Heart left ventricle (tissue), 13 donors: ENCODE measurements around the gene NFIA.

Source experiments
- POLR2A ChIP-seq, 2 donors: fragments of 450-650 bp; IDR thresholded peaks; one replicate each; pipeline ENCODE4 v1.6.1; 2017; ENCODE audit warnings: antibody characterized with exemption in 2 of 2, mild to moderate bottlenecking in 2 of 2, moderate library complexity in 2 of 2
- TF ChIP-seq, protein P1 (sequence below), 12 donors: fragments of 200-600 bp; sonication (generic) in 4 of 12; IDR thresholded peaks; one replicate each; pipeline versions ENCODE4 v1.5.0 to v1.8.0; 2018 to 2022; ENCODE audit warnings: antibody characterized with exemption in 12 of 12, mild to moderate bottlenecking in 5 of 12
- donor health status: ischemic (EF 13 %, LVEDD 7.1; RV severe dilation, severe dysfunction).
- donor health status: DM: no; HTN: yes; CAD: no.
- donor health status: DM: no; HTN: no; CAD: no.
- donor health status: ischemic (EF 25% LVEDD 6.9; RV normal size, moderate dysfunction).
- donor health status: ischemic (EF 25% LVEDD 5.7; RV mildly dilated, moderate dysfunction).
- donor health status: ischemic (EF 35%, LVEDD 5.7; RV mildly dilated, moderate dysfunction).
- donor health status: nonischemic (EF 11% LVEDD 7.7; RV severe dilation, severe dysfunction).
- donor health status: DM: yes; HTN: yes; CAD: no.
- donor health status: PGD.
- donor health status: ischemic (EF 29% LVEDD 5.4; RV normal size, mild dysfunction).
- donor health status: nonischemic (EF 23%, LVEDD 6.1; RV moderate dilation, normal function).

DNA sequence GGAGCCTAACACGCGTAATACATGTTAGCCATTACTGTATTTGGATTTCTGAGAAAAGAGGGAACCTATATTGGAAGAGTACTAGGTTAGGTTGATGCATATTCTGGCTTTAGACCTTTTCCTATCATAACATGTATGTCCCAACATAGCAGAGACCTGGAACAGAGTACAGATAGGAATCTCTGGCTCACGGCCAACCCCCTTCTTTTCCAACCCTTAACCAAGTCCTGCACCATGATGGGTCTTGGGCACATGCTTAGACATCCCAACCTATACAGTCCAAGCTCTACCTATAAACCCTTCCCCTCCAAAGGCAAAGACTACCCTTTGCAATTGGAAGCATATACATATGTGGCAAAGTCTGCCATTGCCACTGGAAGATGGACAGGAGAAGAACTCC, 414.7 kb downstream of the NFIA start:
- no peak for TF ChIP-seq POLR2A (IDR thresholded peaks at IDR 0.05)
- TF ChIP-seq, protein P1, sequence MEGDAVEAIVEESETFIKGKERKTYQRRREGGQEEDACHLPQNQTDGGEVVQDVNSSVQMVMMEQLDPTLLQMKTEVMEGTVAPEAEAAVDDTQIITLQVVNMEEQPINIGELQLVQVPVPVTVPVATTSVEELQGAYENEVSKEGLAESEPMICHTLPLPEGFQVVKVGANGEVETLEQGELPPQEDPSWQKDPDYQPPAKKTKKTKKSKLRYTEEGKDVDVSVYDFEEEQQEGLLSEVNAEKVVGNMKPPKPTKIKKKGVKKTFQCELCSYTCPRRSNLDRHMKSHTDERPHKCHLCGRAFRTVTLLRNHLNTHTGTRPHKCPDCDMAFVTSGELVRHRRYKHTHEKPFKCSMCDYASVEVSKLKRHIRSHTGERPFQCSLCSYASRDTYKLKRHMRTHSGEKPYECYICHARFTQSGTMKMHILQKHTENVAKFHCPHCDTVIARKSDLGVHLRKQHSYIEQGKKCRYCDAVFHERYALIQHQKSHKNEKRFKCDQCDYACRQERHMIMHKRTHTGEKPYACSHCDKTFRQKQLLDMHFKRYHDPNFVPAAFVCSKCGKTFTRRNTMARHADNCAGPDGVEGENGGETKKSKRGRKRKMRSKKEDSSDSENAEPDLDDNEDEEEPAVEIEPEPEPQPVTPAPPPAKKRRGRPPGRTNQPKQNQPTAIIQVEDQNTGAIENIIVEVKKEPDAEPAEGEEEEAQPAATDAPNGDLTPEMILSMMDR (IDR thresholded peaks at IDR 0.05), result no peak
